Breast epithelium (tissue), 3 donors: ENCODE data around the gene PITX2.

ENCODE experiments used
- POLR2A ChIP-seq: fragments of 450-650 bp; IDR thresholded peaks from one replicate; pipeline ENCODE4 v1.6.1; 2016; ENCODE audit warnings: antibody characterized with exemption, mild to moderate bottlenecking, moderate library complexity
- POLR2AphosphoS5 ChIP-seq, 3 donors: sonication (generic); formaldehyde crosslinking; IDR thresholded peaks; one replicate each; pipeline ENCODE4 v1.6.1; 2017; ENCODE audit warnings: antibody characterized with exemption in 3 of 3
- TF ChIP-seq, protein P1 (sequence below), 3 donors: fragments of 450-650 bp; IDR thresholded peaks; one replicate each; pipeline ENCODE4 v1.5.1; 2016 to 2017; ENCODE audit warnings: antibody characterized with exemption in 3 of 3, mild to moderate bottlenecking in 3 of 3, moderate library complexity in 3 of 3

DNA sequence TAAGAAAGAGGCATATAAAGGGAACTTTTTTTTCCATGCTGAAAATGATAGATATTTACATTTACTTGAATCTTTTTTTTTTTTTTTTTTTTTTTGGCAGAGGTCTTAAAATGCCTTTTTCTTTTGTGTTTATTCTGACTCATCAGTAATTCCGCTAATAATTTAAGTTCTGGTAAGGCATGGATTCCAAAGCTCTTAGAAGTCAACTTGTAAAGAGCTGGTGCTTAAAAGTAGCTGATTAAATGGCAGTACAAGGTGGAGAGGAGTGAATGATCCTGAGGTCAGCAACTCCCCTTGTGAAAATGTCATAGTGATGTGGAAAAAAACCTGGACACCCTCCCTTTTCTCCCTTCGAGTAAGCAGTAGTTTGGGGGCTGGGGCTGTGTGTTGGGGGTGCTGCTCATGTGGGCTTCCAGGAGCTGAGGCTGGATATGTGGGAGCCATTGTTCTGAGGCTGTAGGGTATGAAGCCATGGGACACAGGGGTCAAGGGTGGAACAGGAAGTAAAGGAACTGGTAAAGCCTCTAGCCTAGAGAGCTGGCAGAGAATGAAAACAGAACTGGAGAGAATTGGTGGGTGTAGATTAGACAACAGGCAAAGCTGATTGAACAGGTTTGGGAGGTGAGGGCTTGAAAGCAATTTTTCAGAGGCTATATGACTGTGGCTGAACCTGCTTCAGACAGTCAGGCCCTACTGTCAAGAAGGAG is 41.0 kb upstream of the PITX2 start:
- TF ChIP-seq POLR2AphosphoS5 (IDR thresholded peaks at IDR 0.05) (no peak), POLR2A (no peak)
- TF ChIP-seq, protein P1, sequence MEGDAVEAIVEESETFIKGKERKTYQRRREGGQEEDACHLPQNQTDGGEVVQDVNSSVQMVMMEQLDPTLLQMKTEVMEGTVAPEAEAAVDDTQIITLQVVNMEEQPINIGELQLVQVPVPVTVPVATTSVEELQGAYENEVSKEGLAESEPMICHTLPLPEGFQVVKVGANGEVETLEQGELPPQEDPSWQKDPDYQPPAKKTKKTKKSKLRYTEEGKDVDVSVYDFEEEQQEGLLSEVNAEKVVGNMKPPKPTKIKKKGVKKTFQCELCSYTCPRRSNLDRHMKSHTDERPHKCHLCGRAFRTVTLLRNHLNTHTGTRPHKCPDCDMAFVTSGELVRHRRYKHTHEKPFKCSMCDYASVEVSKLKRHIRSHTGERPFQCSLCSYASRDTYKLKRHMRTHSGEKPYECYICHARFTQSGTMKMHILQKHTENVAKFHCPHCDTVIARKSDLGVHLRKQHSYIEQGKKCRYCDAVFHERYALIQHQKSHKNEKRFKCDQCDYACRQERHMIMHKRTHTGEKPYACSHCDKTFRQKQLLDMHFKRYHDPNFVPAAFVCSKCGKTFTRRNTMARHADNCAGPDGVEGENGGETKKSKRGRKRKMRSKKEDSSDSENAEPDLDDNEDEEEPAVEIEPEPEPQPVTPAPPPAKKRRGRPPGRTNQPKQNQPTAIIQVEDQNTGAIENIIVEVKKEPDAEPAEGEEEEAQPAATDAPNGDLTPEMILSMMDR (IDR thresholded peaks at IDR 0.05) = no peak
